NCI-H128 (cell line): ENCODE measurements around the gene SEMA3E.
"Not testable (repeated sequence)": the region's sequence is repeated elsewhere in the genome, so short reads cannot be mapped to it uniquely, and the experiment has no call there.

ENCODE experiments used
- DNase-seq: peaks from one replicate; lab custom pipeline; 2025; ENCODE audit not compliant: unreplicated experiment; lab: John Stamatoyannopoulos, UW

The SEMA3E gene

GRCh38 chr7:83648464-83649241 lies at the start of gene SEMA3E:
Gene SEMA3E (minus strand): TSS chr7:83649139.
- DNase-seq = no peak

- DNase-seq = no peak
Measured at GRCh38 chr7:83697804-83698530, 49.0 kb upstream of the SEMA3E start.

- DNase-seq = no peak
Measured at GRCh38 chr7:83696101-83696500, 47.2 kb upstream of the SEMA3E start.

- no peak for DNase-seq
Measured at GRCh38 chr7:83695128-83695960, 46.4 kb upstream of the SEMA3E start.

- no peak for DNase-seq
Measured at GRCh38 chr7:83693256-83693655, 44.3 kb upstream of the SEMA3E start.

- no peak for DNase-seq
Measured at GRCh38 chr7:83691095-83691494, 42.2 kb upstream of the SEMA3E start.

- no peak for DNase-seq
Measured at GRCh38 chr7:83689855-83690254, 40.9 kb upstream of the SEMA3E start.

GRCh38 chr7:83686416-83686815 lies 37.5 kb upstream of the SEMA3E start:
- no peak for DNase-seq

GRCh38 chr7:83684928-83685327 lies 36.0 kb upstream of the SEMA3E start:
- no peak for DNase-seq

GRCh38 chr7:83681200-83681778 lies 32.4 kb upstream of the SEMA3E start:
- DNase-seq = no peak

GRCh38 chr7:83677180-83677866 lies 28.4 kb upstream of the SEMA3E start:
- no peak for DNase-seq

GRCh38 chr7:83673291-83673690 lies 24.4 kb upstream of the SEMA3E start:
- DNase-seq = not testable (repeated sequence)

GRCh38 chr7:83672157-83672556 lies 23.2 kb upstream of the SEMA3E start:
- DNase-seq = no peak

GRCh38 chr7:83663131-83663530 lies 14.2 kb upstream of the SEMA3E start:
- no peak for DNase-seq

GRCh38 chr7:83658126-83658525 lies 9.2 kb upstream of the SEMA3E start:
- no peak for DNase-seq

- no peak for DNase-seq
Measured at GRCh38 chr7:83655951-83656556, 7.1 kb upstream of the SEMA3E start.

- no peak for DNase-seq
Measured at GRCh38 chr7:83652481-83652880, 3.5 kb upstream of the SEMA3E start.

- no peak for DNase-seq
Measured at GRCh38 chr7:83649701-83650100, 762 bp upstream of the SEMA3E start.

- no peak for DNase-seq
Measured at GRCh38 chr7:83646027-83646426, 2.9 kb downstream of the SEMA3E start.

GRCh38 chr7:83643739-83644138 lies 5.2 kb downstream of the SEMA3E start:
- DNase-seq = no peak
